Ishikawa (cell line): ENCODE measurements around the gene BABAM1.

ENCODE experiments used
- EGR1 ChIP-seq: IDR thresholded peaks from 2 replicates; pipeline ENCODE4 v1.6.1; 2012
- EP300 ChIP-seq: IDR thresholded peaks from 2 replicates; pipeline ENCODE4 v1.6.1; 2012; ENCODE audit warnings: borderline replicate concordance
- NFIC ChIP-seq: IDR thresholded peaks from 2 replicates; pipeline ENCODE4 v1.6.1; 2012
- RAD21 ChIP-seq: IDR thresholded peaks from 2 replicates; pipeline ENCODE4 v1.6.1; 2012; ENCODE audit warnings: low read depth
- REST ChIP-seq: IDR thresholded peaks from 2 replicates; pipeline ENCODE4 v1.6.1; 2012; ENCODE audit warnings: low read depth, mild to moderate bottlenecking
- TAF1 ChIP-seq: IDR thresholded peaks from 2 replicates; pipeline ENCODE4 v1.6.1; 2012; ENCODE audit warnings: low read depth, mild to moderate bottlenecking
- TCF12 ChIP-seq: IDR thresholded peaks from 2 replicates; pipeline ENCODE4 v1.6.1; 2012; ENCODE audit warnings: low read depth
- USF1 ChIP-seq: IDR thresholded peaks from 2 replicates; pipeline ENCODE4 v1.6.1; 2012
- TF ChIP-seq, protein P1 (sequence below): IDR thresholded peaks from 2 replicates; pipeline ENCODE4 v1.6.1; 2012

- TF ChIP-seq REST (no peak), EP300 (no peak), TAF1 (no peak), NFIC (no peak), RAD21 (no peak), EGR1 (no peak), USF1 (no peak), TCF12 (no peak)
- TF ChIP-seq, protein P1, sequence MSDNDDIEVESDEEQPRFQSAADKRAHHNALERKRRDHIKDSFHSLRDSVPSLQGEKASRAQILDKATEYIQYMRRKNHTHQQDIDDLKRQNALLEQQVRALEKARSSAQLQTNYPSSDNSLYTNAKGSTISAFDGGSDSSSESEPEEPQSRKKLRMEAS = 0 out of 2 replicates have a peak, but pooled peaks have one; percentile 47
Observed at GRCh38 chr19:17294051-17294891, 27.0 kb downstream of the BABAM1 start.
